GM23338 (cell line): Measurements from ENCODE around the gene ADAM15. TPM values are rescaled to one million over a fixed set of nuclear protein-coding genes. Genes with fewer than 3 reads are reported as not detected.

Source experiments
- ATAC-seq: fragments of 200-7000 bp; cut with Tn5 transposase; 3 replicates; pipeline ENCODE4 v1.9.1; 2020
- DNase-seq: peaks from one replicate; pipeline ENCODE4 v3.0.0-alpha.2; 2015; ENCODE audit warnings: low spot score
- H2AFZ ChIP-seq: fragments of 200-600 bp; sonication (generic); 2 replicates; pipeline ENCODE4 v1.8.0; 2016; ENCODE audit warnings: antibody characterized with exemption, mild to moderate bottlenecking, moderate library complexity
- H3F3A ChIP-seq: fragments of 200-600 bp; sonication (generic); replicated peaks from 2 replicates; pipeline ENCODE4 v1.8.0; 2017; ENCODE audit warnings: antibody characterized with exemption, mixed run types, low read depth
- H3K27ac ChIP-seq: fragments of 200-600 bp; sonication (generic); 2 replicates; pipeline ENCODE4 v1.6.1; 2016; ENCODE audit warnings: low read depth
- H3K27me3 ChIP-seq: fragments of 200-600 bp; sonication (generic); 2 replicates; pipeline ENCODE4 v1.8.0; 2016; ENCODE audit warnings: mild to moderate bottlenecking, mixed run types, moderate library complexity; ENCODE audit not compliant: insufficient read depth
- H3K36me3 ChIP-seq: fragments of 200-600 bp; sonication (generic); 2 replicates; pipeline ENCODE4 v1.8.0; 2016; ENCODE audit warnings: mild to moderate bottlenecking; ENCODE audit not compliant: insufficient read depth
- H3K4me1 ChIP-seq: fragments of 200-600 bp; sonication (generic); 2 replicates; pipeline ENCODE4 v1.8.0; 2016; ENCODE audit warnings: mild to moderate bottlenecking, moderate library complexity; ENCODE audit not compliant: insufficient read depth
- H3K4me2 ChIP-seq: fragments of 200-600 bp; sonication (generic); 2 replicates; pipeline ENCODE4 v1.7.1; 2017; ENCODE audit warnings: mixed run types
- H3K4me3 ChIP-seq: fragments of 200-600 bp; sonication (generic); 2 replicates; pipeline ENCODE4 v1.6.1; 2016; ENCODE audit warnings: mixed run types
- H3K79me2 ChIP-seq: fragments of 200-600 bp; sonication (generic); replicated peaks from 2 replicates; pipeline ENCODE4 v1.8.0; 2017; ENCODE audit warnings: mild to moderate bottlenecking; ENCODE audit not compliant: insufficient read depth
- H3K9me2 ChIP-seq: fragments of 200-600 bp; sonication (generic); 2 replicates; pipeline ENCODE4 v1.8.0; 2017; ENCODE audit not compliant: insufficient read depth
- H4K20me1 ChIP-seq: fragments of 200-600 bp; sonication (generic); replicated peaks from 2 replicates; pipeline ENCODE4 v1.8.0; 2017; ENCODE audit warnings: mild to moderate bottlenecking; ENCODE audit not compliant: insufficient read depth
- H3K27ac Mint-ChIP-seq: 2 replicates; pipeline ENCODE4 v1.8.0; 2020; ENCODE audit warnings: inconsistent platforms, mild to moderate bottlenecking, moderate library complexity, mixed read lengths
- H3K27me3 Mint-ChIP-seq: 3 replicates; pipeline ENCODE4 v1.8.0; 2022; ENCODE audit warnings: low read depth, mild to moderate bottlenecking, moderate library complexity, mixed read lengths, inconsistent platforms; ENCODE audit not compliant: insufficient read depth, poor library complexity
- H3K36me3 Mint-ChIP-seq: 3 replicates; pipeline ENCODE4 v1.8.0; 2021; ENCODE audit warnings: low read depth, mild to moderate bottlenecking, inconsistent platforms, moderate library complexity, mixed read lengths
- H3K4me1 Mint-ChIP-seq: 3 replicates; pipeline ENCODE4 v1.8.0; 2020; ENCODE audit warnings: mild to moderate bottlenecking, inconsistent platforms, mixed read lengths
- H3K4me3 Mint-ChIP-seq: 3 replicates; pipeline ENCODE4 v1.8.0; 2021; ENCODE audit warnings: moderate library complexity, mild to moderate bottlenecking, inconsistent platforms, mixed read lengths
- H3K9me3 Mint-ChIP-seq: 3 replicates; pipeline ENCODE4 v1.8.0; 2020; ENCODE audit warnings: moderate library complexity, mild to moderate bottlenecking, inconsistent platforms, mixed read lengths
- CREB1 ChIP-seq: fragments of 250-450 bp; sonication (Bioruptor Pico); IDR thresholded peaks from 2 replicates; pipeline ENCODE4 v1.5.0; 2020; ENCODE audit warnings: low read depth, mild to moderate bottlenecking, moderate library complexity
- EZH2 ChIP-seq: fragments of 200-600 bp; sonication (generic); IDR thresholded peaks from one replicate; pipeline ENCODE4 v1.8.0; 2017; ENCODE audit warnings: antibody characterized with exemption, mild to moderate bottlenecking, low read depth; ENCODE audit not compliant: unreplicated experiment
- JUNB ChIP-seq: IDR thresholded peaks from one replicate; pipeline ENCODE4 v1.6.1; 2016; ENCODE audit warnings: antibody characterized with exemption; ENCODE audit not compliant: unreplicated experiment
- NANOG ChIP-seq: IDR thresholded peaks from 2 replicates; pipeline ENCODE4 v1.6.1; 2016; ENCODE audit warnings: antibody characterized with exemption, borderline replicate concordance
- POLR2AphosphoS5 ChIP-seq: IDR thresholded peaks from 2 replicates; pipeline ENCODE4 v1.6.1; 2016; ENCODE audit warnings: antibody characterized with exemption, low read depth
- STAT1 ChIP-seq: IDR thresholded peaks from one replicate; pipeline ENCODE4 v1.6.1; 2016; ENCODE audit warnings: antibody characterized with exemption; ENCODE audit not compliant: unreplicated experiment
- ZNF114 ChIP-seq: fragments of 250-450 bp; sonication (Bioruptor Pico); IDR thresholded peaks from 2 replicates; pipeline ENCODE4 v1.5.0; 2020; ENCODE audit warnings: mild to moderate bottlenecking, moderate library complexity
- polyA plus RNA-seq: library from polyadenylated mRNA; unstranded; fragments of >200 nt; fragmentation: Nextera tagmentation; extraction: Ambion mirVana; gene quantifications from 2 replicates; pipeline ENCODE4 v1.2.1, GENCODE V29; 2016
- total RNA-seq: library from RNA; depleted of rRNA; stranded (reverse); fragments of >200 nt; shearing (Covaris generic); gene quantifications from 2 replicates; pipeline ENCODE4 v1.2.3, GENCODE V29; 2014
- TF ChIP-seq, protein P1 (sequence below): IDR thresholded peaks from 2 replicates; pipeline ENCODE4 v1.6.1; 2016; ENCODE audit warnings: antibody characterized with exemption
- TF ChIP-seq, protein P2 (sequence below), 2 experiments: fragments of 200-600 bp in 1 of 2; sonication (generic) in 1 of 2; conservative IDR thresholded peaks; 2 replicates each; pipeline versions ENCODE4 v1.5.1 to v1.6.1; 2016 to 2017; ENCODE audit warnings: antibody characterized with exemption in 2 of 2, low read depth in 2 of 2, mild to moderate bottlenecking in 2 of 2, moderate library complexity in 1 of 2

Gene ADAM15
- total and polyA plus RNA-seq, 2 experiments from 2014 or later: 24.2 to 31.1 TPM

DNA sequence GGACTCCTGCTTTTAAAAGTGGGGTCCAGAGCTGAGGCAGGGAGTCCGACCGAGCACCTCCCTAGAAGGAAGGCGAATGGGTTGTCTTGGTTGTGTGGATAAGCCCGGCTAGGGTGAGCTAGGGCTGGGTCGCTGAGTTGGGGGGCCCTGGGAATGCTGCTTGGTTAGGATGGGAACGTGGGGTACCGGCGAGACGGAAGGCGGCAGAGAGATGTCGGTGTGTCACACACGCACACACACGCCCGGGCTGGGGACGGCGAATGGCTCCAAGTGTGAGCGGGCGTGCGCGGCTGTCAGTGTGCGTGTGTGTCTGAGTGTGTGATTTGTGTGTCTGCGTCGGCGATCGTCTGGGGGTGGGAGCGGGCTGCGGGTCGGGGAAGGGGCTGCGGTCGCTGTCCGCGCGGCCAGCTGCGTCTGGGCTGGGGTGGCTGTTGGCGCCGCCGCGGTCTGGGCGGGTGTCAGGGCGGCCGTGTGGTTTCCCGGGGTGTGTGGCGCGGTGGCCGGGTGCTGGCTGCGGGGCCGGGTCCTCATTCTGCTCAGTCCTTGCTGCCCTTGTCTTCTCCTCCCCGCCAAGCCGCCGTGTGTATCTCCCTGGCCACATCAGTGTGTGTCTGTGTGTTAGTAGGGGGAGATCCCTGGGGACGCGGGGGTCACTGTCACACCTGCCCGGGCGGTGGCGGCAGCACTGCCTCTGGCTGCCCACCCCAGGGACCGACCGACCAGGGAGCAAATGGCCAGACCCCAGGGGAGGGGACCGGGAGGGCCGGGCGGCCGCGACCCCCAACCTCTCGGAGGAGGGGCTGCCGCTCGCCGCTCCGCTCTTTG lies 28.6 kb downstream of the ADAM15 start:
- Histone ChIP-seq H3K27ac (no peak overlapping the region), H3K79me2 (no peaks in the 10 kb centered on the region), H3K4me2 (peak overlapping the region; percentile 92), H4K20me1 (peaks cover 6% of the 10 kb centered on the region; the same call in 1 of the 2 replicates), H3F3A (peaks cover 18% of the 10 kb centered on the region; the same call in 1 of the 2 replicates), H2AFZ (no peak overlapping the region; the same call in 1 of the 2 replicates), H3K4me3 (peak overlapping the region; percentile 83), H3K27me3 (peaks cover 90% of the 10 kb centered on the region), H3K9me2 (no peaks in the 10 kb centered on the region), H3K36me3 (no peaks in the 10 kb centered on the region), H3K4me1 (peaks cover 25% of the 10 kb centered on the region)
- no peak for TF ChIP-seq NANOG
- TF ChIP-seq POLR2AphosphoS5: no peak
- no peak for TF ChIP-seq JUNB
- TF ChIP-seq EZH2: peak; percentile 46
- TF ChIP-seq, protein P1, sequence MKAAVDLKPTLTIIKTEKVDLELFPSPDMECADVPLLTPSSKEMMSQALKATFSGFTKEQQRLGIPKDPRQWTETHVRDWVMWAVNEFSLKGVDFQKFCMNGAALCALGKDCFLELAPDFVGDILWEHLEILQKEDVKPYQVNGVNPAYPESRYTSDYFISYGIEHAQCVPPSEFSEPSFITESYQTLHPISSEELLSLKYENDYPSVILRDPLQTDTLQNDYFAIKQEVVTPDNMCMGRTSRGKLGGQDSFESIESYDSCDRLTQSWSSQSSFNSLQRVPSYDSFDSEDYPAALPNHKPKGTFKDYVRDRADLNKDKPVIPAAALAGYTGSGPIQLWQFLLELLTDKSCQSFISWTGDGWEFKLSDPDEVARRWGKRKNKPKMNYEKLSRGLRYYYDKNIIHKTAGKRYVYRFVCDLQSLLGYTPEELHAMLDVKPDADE: no peak
- peak overlapping the region; percentile 80 for H3K4me3 Mint-ChIP-seq
- peaks cover 73% of the 10 kb centered on the region for H3K27me3 Mint-ChIP-seq
- H3K4me1 Mint-ChIP-seq: peaks cover 35% of the 10 kb centered on the region
- no peaks in the 10 kb centered on the region; the same call in 2 of the 3 replicates for H3K36me3 Mint-ChIP-seq
- ATAC-seq (peak; percentile 2), DNase-seq (no peak)
- no peaks in the 10 kb centered on the region for H3K9me3 Mint-ChIP-seq
- no peak overlapping the region for H3K27ac Mint-ChIP-seq

DNA sequence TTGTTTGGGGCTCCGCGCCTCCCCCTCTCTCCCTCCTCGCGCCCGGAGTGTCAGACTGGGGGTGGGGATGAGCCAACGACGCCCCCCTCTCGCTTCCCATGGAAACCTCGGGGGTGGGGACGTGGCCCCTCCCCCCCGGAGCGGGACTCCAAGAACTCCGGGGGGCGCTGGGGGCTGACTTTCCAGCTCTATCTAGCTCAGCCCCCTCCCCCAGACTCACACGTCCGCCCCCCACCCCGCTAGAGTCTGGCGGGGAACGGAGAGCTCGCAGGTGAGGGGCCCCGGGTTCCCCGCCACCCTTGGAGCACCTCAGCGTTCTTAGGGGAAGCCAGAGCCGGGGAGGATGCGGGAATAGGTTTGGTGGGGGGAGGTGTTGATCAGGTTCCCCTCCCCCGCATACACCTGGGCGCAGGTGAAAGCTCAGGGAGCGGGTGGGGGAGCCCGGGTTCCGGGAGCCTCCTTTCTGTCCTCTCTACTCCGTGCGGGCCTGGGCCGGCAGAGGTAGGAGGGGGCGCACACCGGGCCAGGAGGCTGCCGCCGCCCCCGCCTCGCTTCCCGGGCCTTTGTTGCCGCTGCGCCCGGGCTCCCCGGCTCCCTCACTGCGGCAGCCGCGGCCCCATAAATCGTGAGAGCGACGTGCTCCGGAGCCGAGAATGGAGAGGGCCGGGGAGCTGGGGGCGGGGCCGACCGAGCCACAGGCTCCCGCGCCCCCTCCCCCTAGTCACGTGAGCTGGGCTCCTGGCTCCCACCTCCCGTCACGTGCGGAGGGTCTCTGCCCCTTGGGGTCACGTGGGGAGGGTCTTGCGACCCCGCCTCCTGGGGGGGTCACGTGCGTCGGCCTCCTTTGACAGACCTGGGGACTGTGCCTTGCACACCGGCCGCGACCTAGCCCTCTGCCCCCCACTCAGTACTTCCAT lies 29.5 kb downstream of the ADAM15 start:
- H3K4me1 Mint-ChIP-seq: peaks cover 35% of the 10 kb centered on the region
- Histone ChIP-seq H2AFZ (peak overlapping the region; percentile 86; the same call in 1 of the 2 replicates), H4K20me1 (peaks cover 6% of the 10 kb centered on the region; the same call in 1 of the 2 replicates), H3K27me3 (peaks cover 82% of the 10 kb centered on the region), H3K4me2 (peak overlapping the region; percentile 92), H3K9me2 (no peaks in the 10 kb centered on the region), H3K4me3 (peak overlapping the region; percentile 83), H3K79me2 (no peaks in the 10 kb centered on the region), H3K4me1 (peaks cover 25% of the 10 kb centered on the region), H3F3A (peaks cover 18% of the 10 kb centered on the region; the same call in 1 of the 2 replicates), H3K36me3 (no peaks in the 10 kb centered on the region), H3K27ac (no peak overlapping the region)
- TF ChIP-seq POLR2AphosphoS5 (peak; percentile 62), EZH2 (peak; percentile 13), ZNF114 (CRISPR knock-in tag) (no peak), NANOG (no peak), CREB1 (peak; percentile 57; the same call in 1 of the 2 replicates), STAT1 (no peak)
- TF ChIP-seq, protein P2, sequence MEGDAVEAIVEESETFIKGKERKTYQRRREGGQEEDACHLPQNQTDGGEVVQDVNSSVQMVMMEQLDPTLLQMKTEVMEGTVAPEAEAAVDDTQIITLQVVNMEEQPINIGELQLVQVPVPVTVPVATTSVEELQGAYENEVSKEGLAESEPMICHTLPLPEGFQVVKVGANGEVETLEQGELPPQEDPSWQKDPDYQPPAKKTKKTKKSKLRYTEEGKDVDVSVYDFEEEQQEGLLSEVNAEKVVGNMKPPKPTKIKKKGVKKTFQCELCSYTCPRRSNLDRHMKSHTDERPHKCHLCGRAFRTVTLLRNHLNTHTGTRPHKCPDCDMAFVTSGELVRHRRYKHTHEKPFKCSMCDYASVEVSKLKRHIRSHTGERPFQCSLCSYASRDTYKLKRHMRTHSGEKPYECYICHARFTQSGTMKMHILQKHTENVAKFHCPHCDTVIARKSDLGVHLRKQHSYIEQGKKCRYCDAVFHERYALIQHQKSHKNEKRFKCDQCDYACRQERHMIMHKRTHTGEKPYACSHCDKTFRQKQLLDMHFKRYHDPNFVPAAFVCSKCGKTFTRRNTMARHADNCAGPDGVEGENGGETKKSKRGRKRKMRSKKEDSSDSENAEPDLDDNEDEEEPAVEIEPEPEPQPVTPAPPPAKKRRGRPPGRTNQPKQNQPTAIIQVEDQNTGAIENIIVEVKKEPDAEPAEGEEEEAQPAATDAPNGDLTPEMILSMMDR (conservative IDR thresholded peaks at IDR 0.05; ENCODE audit: low read depth in 2 of 2): no peak
- TF ChIP-seq, protein P1: no peak
- H3K9me3 Mint-ChIP-seq: no peaks in the 10 kb centered on the region
- H3K27me3 Mint-ChIP-seq: peaks cover 81% of the 10 kb centered on the region
- H3K36me3 Mint-ChIP-seq: no peaks in the 10 kb centered on the region; the same call in 2 of the 3 replicates
- DNase-seq (peak; percentile 98), ATAC-seq (peak; percentile 11)
- peak overlapping the region; percentile 80 for H3K4me3 Mint-ChIP-seq
- H3K27ac Mint-ChIP-seq: no peak overlapping the region
